ENCODE measurements around the gene ABCA4. TPM values are rescaled to one million over a fixed set of nuclear protein-coding genes. Genes with fewer than 3 reads are reported as not detected.

ABCA4 gene
- total RNA-seq, 1 donor from 2014 or later = 0.11 TPM

GRCh38 chr1:94068096-94068998 lies 52.6 kb downstream of the ABCA4 start:
- intact Hi-C loops (cut with DNase I) = loop anchor here (10.0 kb wide), 1 partner anchor 396 kb away; no protein-coding TSS in a partner anchor
- ATAC-seq (no peak), DNase-seq (ENCODE audit: missing footprints) (no peak)

GRCh38 chr1:94067196-94067595 lies 53.8 kb downstream of the ABCA4 start:
- ATAC-seq = no peak
- intact Hi-C loops (cut with DNase I) = loop anchor here (10.0 kb wide), 1 partner anchor 398 kb away; no protein-coding TSS in a partner anchor
- no peak for DNase-seq (ENCODE audit: missing footprints)

GRCh38 chr1:94063379-94063778 lies 57.6 kb downstream of the ABCA4 start:
- DNase-seq (ENCODE audit: missing footprints) = no peak
- intact Hi-C loops (cut with DNase I) = loop anchor here (5.0 to 10.0 kb wide), 4 partner anchors 34 to 401 kb away; partner anchors contain the start of gene ARHGAP29
- ATAC-seq = peak; percentile 81

GRCh38 chr1:94061513-94062443 lies 59.2 kb downstream of the ABCA4 start:
- ATAC-seq (peak; percentile 77), DNase-seq (ENCODE audit: missing footprints) (no peak)
- intact Hi-C loops (cut with DNase I) = loop anchor here (1.0 to 10.0 kb wide), 6 partner anchors 35 to 403 kb away; partner anchors contain the start of gene ARHGAP29

GRCh38 chr1:94060720-94061119 lies 60.2 kb downstream of the ABCA4 start:
- intact Hi-C loops (cut with DNase I) = loop anchor here (1.0 to 10.0 kb wide), 6 partner anchors 34 to 404 kb away; partner anchors contain the start of gene ARHGAP29
- no peak for DNase-seq (ENCODE audit: missing footprints)
- no peak for ATAC-seq

- ATAC-seq = no peak
- no peak for DNase-seq (ENCODE audit: missing footprints)
- intact Hi-C loops (cut with DNase I) = no loop called here
Measured at GRCh38 chr1:94058766-94059165, 62.2 kb downstream of the ABCA4 start.

- intact Hi-C loops (cut with DNase I) = no loop called here
- no peak for DNase-seq (ENCODE audit: missing footprints)
- no peak for ATAC-seq
Measured at GRCh38 chr1:94056996-94057395, 64.0 kb downstream of the ABCA4 start.

GRCh38 chr1:94056171-94056570 lies 64.8 kb downstream of the ABCA4 start:
- ATAC-seq = no peak
- intact Hi-C loops (cut with DNase I) = no loop called here
- no peak for DNase-seq (ENCODE audit: missing footprints)

GRCh38 chr1:94055459-94056122 lies 65.4 kb downstream of the ABCA4 start:
- intact Hi-C loops (cut with DNase I) = no loop called here
- ATAC-seq = no peak
- DNase-seq (ENCODE audit: missing footprints) = no peak

- intact Hi-C loops (cut with DNase I) = no loop called here
Measured at GRCh38 chr1:94050675-94051074, 70.3 kb downstream of the ABCA4 start.

GRCh38 chr1:94050254-94050653 lies 70.7 kb downstream of the ABCA4 start:
- DNase-seq (ENCODE audit: missing footprints) = no peak
- intact Hi-C loops (cut with DNase I) = no loop called here
- ATAC-seq = no peak

More at GRCh38 chr1:94050675-94051074, 70.3 kb downstream of the ABCA4 start:
- no peak for DNase-seq (ENCODE audit: missing footprints)
- ATAC-seq = no peak

- no peak for ATAC-seq
- intact Hi-C loops (cut with DNase I) = no loop called here
- no peak for DNase-seq (ENCODE audit: missing footprints)
Measured at GRCh38 chr1:94049791-94050190, 71.2 kb downstream of the ABCA4 start.

- intact Hi-C loops (cut with DNase I) = no loop called here
- DNase-seq (ENCODE audit: missing footprints) (no peak), ATAC-seq (no peak)
Measured at GRCh38 chr1:94048413-94049164, 72.4 kb downstream of the ABCA4 start.

GRCh38 chr1:94047949-94048348 lies 73.0 kb downstream of the ABCA4 start:
- intact Hi-C loops (cut with DNase I) = no loop called here
- ATAC-seq (no peak), DNase-seq (ENCODE audit: missing footprints) (no peak)

GRCh38 chr1:94045465-94046056 lies 75.4 kb downstream of the ABCA4 start:
- DNase-seq (ENCODE audit: missing footprints) (peak; percentile 96), ATAC-seq (peak; percentile 94)
- intact Hi-C loops (cut with DNase I) = loop anchor here (2.0 kb wide), 2 partner anchors 191 to 281 kb away; partner anchors contain the start of gene ARHGAP29

- ATAC-seq = no peak
- intact Hi-C loops (cut with DNase I) = loop anchor here (2.0 kb wide), 2 partner anchors 192 to 282 kb away; partner anchors contain the start of gene ARHGAP29
Measured at GRCh38 chr1:94044891-94045290, 76.1 kb downstream of the ABCA4 start.

GRCh38 chr1:94044290-94044790 lies 76.6 kb downstream of the ABCA4 start:
- intact Hi-C loops (cut with DNase I) = loop anchor here (2.0 kb wide), 2 partner anchors 192 to 282 kb away; partner anchors contain the start of gene ARHGAP29
- peak; percentile 78 for DNase-seq (ENCODE audit: missing footprints)
- peak; percentile 14 for ATAC-seq

More at GRCh38 chr1:94044891-94045290, 76.1 kb downstream of the ABCA4 start:
- no peak for DNase-seq (ENCODE audit: missing footprints)
